KOPT-K1 (cell line): ENCODE data around the gene STARD7.

Experiments
- H3K27ac ChIP-seq: fragments of 200-600 bp; sonication (generic); 2 replicates; pipeline ENCODE4 v1.5.1; 2016; ENCODE audit warnings: antibody characterized with exemption, mild to moderate bottlenecking, low read depth, low read length; ENCODE audit not compliant: poor library complexity, severe bottlenecking
- H3K36me3 ChIP-seq: fragments of 200-600 bp; sonication (generic); 2 replicates; pipeline ENCODE4 v1.5.1; 2017; ENCODE audit warnings: antibody characterized with exemption, mild to moderate bottlenecking, low read length, moderate library complexity; ENCODE audit not compliant: insufficient read depth
- H3K9me3 ChIP-seq: fragments of 200-600 bp; sonication (generic); 2 replicates; pipeline ENCODE4 v1.5.1; 2017; ENCODE audit warnings: antibody characterized with exemption, low read length, mild to moderate bottlenecking; ENCODE audit not compliant: insufficient read depth, poor library complexity, severe bottlenecking

The STARD7 gene

DNA sequence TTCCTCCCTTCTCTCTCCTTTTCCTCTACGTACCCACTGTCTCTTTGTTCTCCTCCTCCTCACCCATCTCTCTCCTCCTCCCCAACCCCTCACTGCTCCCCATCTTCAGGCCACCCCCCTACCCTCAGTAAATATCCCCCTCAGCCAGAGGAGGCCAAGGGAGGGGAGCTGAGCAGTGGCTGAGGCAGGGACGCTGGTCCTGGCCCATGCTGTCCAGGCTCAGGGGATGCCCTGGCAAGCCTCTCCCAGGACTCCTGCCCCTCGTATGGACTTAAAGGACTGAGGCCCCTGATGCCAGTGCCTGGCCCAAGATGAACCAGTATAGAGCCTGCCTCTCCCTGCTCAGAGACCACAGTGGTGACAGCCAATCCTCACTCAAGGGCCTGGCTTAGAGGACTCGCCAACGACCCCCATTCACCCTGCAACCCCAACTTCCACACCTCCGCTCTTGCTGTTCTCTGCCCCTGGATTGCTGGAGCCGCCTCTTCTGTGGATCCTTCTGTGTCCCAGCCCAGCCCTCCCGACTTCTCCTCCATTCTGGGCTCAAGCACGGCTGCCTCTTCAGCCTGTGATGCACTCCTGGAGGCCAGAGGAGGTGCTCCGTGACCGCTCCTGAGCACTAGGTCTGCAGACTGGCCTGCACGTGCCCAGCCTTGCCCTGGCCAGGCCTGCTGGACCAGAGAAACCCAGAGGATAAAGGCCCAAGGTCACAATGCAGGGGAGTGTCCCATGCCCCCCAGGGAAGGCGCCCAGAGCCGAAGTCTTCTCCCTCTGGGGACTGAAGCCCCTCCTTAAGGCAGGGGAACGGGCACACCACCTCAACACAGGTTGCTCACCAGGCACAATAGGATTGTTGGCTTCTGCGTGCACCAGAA is 53.9 kb downstream of the STARD7 start:
- Histone ChIP-seq H3K27ac (peak overlapping the region; percentile 41), H3K36me3 (no peaks in the 10 kb centered on the region), H3K9me3 (no peaks in the 10 kb centered on the region)

DNA sequence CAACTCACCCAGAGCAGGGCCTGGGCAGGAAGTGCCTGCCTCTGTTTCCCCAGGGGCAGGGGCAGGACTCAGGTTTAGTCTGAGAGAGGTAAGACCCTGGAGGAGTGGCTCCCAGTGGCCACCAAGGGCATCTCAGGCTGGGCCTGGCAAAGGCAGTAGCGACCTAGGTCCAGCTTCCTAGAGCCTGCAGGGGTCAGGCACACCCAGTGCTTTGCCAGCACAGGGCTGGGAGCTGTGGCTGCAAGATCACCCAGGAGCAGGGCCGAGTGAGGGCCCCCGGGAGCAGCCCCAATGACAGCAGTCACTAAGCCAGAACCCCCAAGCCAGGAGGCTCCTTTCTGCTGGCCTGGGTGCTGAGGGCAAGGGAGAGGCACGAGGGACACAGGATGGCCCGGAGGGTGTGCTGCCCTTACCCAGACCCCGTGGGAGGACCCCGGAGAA is 54.6 kb downstream of the STARD7 start:
- Histone ChIP-seq H3K27ac (peak overlapping the region; percentile 41), H3K36me3 (no peaks in the 10 kb centered on the region), H3K9me3 (no peaks in the 10 kb centered on the region)

DNA sequence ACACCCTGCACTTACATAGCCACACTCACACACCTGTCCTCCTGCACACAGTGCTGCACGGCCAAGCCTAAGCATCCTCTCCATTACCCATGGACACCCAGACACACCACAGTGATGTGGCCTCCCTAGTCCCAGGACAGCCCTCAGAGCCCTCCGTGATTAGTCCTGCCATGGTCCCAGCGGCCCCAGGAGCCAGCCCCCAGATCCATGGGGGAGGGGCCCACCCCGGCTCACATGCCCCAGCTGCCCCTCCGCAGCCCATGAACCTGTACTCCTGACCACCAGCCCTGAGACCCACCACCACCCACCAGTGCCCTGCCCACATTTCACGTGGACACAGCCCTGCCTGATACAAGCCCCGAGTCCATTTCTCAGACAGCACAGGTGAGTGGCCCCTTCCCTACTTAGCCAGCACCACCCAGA is 55.3 kb downstream of the STARD7 start:
- peak overlapping the region; percentile 41 for H3K27ac ChIP-seq
- no peaks in the 10 kb centered on the region for H3K9me3 ChIP-seq
- H3K36me3 ChIP-seq: no peaks in the 10 kb centered on the region

DNA sequence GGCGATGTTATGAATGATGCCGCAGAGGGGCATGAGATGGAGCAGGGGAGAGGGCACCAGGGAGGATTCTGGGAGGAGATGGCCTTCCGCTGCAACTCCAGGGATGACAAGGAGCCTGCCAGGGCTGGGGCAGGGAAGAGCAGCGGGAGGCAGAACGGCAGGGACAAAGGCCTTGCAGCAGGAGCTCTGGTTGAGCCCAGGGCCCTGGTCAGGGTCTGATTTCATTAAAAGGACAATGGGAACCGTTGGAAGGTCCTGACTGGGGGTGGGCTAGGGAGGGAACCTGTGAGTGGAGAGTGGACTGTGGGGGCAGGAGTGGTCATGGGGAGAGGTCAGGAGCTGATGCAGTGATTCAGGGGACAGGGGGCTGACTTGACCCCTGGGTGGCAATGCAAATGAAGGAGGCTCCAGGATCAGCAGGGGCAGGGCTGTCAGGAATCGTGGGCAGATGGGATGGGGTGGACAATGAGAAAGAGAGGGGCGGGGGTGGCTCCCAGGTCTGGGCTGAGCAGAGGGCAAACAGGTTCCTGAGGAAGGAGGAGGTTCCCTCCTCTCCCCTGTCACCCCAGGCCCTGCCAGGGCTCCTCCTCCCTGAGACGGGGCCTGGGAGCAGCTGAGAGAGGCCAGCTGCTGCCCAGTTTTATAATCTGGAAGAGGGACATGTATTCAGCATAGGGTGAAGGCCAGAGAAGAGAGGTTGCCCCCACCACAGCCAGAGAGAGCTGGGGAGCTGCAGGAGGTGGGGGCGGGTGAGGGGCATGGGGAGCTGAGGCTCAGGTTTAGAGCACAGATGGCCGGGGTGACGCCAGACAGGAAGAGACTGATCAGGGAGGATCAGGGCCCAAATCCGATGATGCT is 56.1 kb downstream of the STARD7 start:
- Histone ChIP-seq H3K9me3 (no peaks in the 10 kb centered on the region), H3K36me3 (no peaks in the 10 kb centered on the region), H3K27ac (peak overlapping the region; percentile 41)

DNA sequence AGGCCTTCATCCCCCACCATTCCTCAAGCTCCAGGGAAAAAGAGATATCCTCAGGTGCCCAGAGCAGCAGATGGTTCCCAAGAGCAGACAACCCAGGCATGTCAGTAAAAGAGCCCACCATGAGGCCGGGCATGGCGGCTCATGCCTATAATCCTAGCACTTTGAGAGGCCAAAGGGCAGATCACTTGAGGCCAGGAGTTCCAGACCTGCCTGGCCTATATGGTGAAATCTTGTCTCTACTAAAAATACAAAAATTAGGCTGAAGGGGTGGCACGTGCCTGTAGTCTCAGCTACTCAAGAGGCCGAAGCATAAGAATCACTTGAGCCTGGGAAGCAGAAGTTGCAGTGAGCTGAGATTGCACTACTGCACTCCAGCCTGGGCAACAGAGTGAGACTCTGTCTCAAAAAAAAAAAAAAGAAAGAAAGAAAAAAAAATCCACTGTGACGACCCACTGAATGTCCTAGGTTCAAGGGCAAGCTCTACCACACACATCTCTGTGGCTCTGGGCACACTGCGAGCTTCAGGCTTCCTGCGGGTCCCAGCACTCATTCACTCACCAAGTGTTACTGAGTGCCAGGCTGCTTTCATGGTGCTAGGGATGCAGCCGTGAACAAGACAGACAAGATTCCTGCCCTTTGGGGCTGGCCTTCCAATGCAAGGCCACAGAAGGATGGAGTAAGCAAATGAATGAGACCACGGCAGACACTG is 56.9 kb downstream of the STARD7 start:
- Histone ChIP-seq H3K9me3 (no peaks in the 10 kb centered on the region), H3K36me3 (no peaks in the 10 kb centered on the region), H3K27ac (peak overlapping the region; percentile 41)

DNA sequence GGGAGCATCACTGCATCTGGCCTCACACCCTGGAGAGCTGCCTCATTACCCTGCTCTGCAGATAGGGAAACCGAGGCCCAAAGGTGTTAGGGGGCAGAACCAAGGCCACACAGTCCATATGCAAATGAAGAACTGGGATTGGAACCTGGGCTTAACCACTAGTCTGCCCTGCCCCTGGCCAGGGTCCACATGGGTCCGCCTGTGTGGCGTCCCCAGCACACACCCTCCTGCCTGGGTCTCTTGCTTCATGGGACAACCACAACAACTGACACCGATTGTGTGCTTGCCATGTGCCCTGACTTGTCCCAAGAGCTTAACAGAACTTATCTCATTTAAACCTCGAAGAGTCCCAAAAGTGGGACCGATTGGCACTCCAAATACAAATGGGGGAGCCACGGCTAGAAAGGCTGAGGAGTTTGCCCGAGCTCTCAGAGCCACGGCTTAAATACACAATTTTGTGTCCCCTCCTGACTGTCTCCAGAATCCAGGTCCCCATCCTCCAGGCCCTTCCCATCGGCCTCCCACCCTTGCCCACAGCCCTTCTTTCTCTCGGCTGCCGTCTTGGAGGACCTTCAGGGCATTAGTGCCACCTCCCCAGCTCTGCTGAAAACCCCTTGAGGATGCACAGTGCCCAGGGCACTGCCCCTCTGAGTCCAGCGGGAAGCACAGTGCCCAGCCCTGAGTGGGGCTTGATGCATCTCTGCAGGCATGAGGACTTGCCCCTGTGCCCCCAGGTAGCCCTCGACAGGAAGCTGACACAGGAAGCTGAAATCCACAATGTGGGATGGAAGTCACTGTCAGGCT is 57.6 kb downstream of the STARD7 start:
- Histone ChIP-seq H3K9me3 (no peaks in the 10 kb centered on the region), H3K36me3 (no peaks in the 10 kb centered on the region), H3K27ac (peak overlapping the region; percentile 31)

DNA sequence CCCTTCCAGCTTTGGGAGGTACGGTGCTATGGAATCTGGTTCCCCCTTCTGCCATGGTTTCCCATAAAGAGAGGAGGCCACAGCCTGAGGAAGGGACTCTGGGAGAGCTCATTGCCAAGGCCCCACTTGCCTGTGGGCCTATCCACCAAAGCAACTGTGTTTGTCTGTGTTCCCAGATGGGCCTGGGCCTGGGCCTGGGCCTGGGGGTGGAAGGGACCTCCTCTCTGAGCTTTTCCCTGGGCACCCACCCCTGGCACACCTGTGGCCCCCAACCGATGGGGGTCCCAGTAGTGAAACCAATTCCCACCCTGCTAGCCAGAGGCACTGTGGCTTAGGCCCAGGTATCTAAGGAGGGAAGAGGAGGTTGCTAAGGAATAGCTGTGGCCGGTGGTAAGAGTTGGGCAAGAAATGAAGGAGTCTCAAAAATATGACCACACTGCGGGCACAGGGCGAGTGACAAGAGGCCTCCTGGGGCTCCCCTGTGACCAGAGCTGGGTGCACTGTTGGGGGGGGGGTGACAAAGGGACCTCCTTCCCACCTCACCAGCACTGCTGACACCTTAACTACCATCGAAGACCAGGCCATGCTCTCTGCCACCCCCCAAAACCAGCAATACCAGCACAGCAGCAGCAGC is 58.5 kb downstream of the STARD7 start:
- Histone ChIP-seq H3K36me3 (no peaks in the 10 kb centered on the region), H3K27ac (peak overlapping the region; percentile 4), H3K9me3 (no peaks in the 10 kb centered on the region)

DNA sequence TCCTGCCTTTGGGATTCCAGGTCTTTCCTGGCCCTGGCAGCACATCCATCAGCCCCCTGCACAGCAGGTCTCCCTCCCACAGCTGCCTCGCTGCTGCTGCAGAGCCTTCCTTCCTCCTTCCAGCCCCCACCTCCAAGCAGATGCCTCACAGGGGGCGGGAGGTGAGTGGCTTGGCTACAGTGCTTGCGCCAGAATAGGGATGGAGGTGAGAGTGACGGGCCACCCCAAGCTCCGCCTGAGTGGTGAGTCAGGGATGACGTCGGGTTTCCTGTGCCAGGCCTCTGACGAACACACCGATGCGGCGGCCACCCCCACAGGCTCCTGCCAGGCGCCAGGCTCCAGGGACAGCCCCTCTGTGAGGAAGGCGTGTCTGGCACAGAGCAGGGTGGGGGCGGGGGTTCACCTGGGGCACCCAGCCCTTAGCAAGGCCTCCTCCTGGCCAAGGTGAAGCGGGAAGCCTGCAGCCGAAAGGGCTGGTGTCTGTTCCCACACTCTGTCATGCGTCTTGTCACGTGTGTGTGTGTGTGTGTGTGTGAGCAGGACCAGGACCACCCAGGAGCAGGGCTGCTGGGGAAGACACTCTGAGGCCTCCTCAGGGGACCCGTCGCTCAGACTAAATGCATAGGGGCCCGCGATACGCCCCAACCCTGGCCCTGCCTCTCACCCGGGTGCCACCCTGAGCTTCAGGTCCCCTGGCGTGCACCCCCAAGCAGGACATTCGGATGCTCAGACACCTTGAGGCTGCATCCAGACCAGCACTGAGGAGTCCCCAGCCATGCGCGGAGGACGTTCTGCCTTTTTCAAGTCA is 60.0 kb downstream of the STARD7 start:
- H3K27ac ChIP-seq: peak overlapping the region; percentile 96

DNA sequence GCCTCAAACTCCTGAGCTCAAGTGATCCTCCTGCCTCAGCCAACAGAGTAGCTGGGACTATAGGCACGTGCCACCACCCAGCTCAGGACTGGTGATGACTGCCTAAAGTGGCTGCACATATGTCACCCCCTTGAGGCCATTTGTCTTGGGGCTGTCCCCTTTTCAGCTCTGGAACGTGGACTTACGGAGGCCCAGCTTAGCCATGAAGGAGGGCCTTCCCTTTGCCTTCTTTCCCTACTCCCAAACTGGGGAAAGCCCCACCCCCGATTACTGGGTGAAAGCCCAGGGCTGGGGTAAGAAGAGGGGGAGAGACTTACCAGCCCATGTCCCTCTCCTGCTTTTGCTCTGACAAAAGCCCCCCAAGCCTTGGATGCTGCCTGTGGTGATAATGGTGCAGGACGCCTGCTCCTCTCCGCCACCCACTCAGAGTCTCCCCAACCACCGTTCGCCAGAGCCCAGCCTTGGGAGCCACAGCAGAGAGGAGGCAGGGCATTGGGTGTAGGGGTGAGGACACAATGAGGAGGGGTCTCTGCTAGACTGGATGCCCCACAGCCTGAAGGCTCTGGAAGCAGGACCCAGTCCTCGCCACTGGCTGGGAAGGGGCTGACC is 60.9 kb downstream of the STARD7 start:
- peak overlapping the region; percentile 96 for H3K27ac ChIP-seq
- H3K9me3 ChIP-seq: no peaks in the 10 kb centered on the region
- peaks cover 16% of the 10 kb centered on the region for H3K36me3 ChIP-seq

More for the DNA sequence above, 60.0 kb downstream of the STARD7 start:
- Histone ChIP-seq H3K9me3 (no peaks in the 10 kb centered on the region), H3K36me3 (peaks cover 7% of the 10 kb centered on the region)

DNA sequence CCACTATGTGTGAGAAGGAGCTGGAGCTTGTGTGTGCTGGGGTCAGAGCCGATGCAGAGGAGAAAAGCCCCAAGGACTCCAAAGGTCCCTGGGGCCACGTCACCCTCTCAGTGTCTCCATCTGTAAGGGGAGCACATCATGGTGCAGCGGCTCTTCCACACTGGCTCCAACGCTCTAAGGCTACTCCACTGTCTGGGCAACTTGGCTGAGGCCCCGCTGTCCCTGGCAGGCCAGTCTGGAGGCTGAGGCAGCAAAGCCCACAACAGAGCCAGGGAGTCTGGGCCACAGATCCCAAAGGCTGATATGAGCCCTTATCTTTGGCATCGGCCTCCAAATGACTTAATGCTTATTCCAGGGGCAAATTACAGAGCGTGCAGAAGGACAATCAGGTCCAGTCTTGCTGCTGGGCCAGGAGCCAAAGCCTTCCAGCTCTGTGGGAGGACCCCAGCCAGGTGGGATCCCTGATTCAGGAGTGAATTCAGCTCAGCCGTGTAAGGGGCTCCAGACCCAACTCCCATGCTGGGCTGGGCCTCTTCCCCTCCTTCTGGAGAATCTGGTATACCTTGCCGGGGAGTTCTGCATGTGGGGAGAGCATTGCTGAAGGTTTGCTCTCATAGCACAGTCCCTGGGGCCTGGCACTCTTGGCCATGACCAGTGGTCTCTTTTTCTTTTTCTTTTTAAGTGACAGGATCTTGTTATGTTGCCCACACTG is 61.6 kb downstream of the STARD7 start:
- Histone ChIP-seq H3K27ac (peak overlapping the region; percentile 96), H3K9me3 (no peaks in the 10 kb centered on the region), H3K36me3 (peaks cover 23% of the 10 kb centered on the region)

DNA sequence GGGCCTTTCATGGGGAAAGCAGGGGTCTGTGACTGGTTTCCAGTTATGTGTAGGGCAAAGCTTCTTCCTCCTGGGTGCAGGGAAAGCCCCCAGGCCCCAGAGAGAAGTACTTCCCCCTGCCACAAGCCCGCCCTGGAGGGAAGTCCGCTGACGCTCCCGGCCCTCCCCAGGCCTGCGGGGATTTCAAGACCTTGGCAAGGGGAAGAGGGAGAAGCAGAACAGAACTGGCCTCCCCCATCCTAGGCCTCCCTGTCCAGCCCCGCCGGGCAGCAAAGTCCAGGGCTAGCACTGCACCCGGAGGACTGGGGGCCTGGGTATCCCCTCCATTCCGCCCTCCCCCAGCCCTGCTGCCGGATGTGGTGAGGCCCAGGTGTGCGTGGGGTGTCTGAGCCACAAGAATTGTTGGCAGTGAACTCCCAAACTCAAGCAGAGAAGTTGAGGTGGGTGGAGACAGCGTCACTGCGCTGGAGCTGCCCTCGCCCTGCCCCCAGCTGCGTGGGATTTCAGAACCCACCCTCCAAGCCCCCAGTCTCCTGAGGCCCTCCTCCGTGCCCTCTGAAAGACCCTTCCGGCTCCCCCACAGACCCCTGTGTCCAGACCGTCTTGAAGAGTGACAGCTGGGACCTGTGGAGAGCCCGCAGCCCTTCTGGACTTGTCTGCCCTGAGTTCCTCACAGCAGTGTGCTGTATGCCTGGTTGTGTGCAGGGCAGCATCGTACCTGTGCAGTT is 62.3 kb downstream of the STARD7 start:
- peak overlapping the region; percentile 96 for H3K27ac ChIP-seq
- H3K9me3 ChIP-seq: no peaks in the 10 kb centered on the region
- H3K36me3 ChIP-seq: peaks cover 28% of the 10 kb centered on the region

DNA sequence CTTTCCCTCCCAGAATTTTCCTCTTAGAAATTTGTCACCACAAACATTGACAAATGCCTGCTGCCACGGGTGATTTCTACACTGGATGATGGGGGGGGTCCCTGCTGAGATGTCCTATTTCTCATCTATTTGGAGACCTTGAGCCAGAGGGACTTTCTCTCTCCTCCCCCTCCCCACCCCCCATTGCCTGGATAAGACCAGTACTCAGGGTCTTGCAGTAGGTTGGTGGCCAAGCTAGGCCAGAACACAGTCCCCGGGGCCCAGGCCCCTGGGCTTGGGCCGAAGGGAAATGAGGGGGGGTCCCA is 62.8 kb downstream of the STARD7 start:
- Histone ChIP-seq H3K9me3 (no peaks in the 10 kb centered on the region), H3K36me3 (peaks cover 28% of the 10 kb centered on the region), H3K27ac (peak overlapping the region; percentile 96)
